HepG2 (cell line): Measurements from ENCODE around the gene ZNF615. TPM values are rescaled to one million over a fixed set of nuclear protein-coding genes. Genes with fewer than 3 reads are reported as not detected.

Experiments
- AGO2 ChIP-seq: fragments of 200-400 bp; formaldehyde crosslinking; optimal IDR thresholded peaks from 2 replicates; pipeline ENCODE3; 2017; ENCODE audit warnings: mild to moderate bottlenecking, low read depth, low read length, moderate library complexity
- ATF1 ChIP-seq: IDR thresholded peaks from 2 replicates; pipeline ENCODE4 v1.6.1; 2016; ENCODE audit warnings: mild to moderate bottlenecking, control low read depth
- CTCF ChIP-seq: sonication (generic); formaldehyde crosslinking; IDR thresholded peaks from 2 replicates; pipeline ENCODE4 v1.5.0; 2020; ENCODE audit warnings: mild to moderate bottlenecking, missing genetic modification reagents, moderate library complexity
- FOXP1 ChIP-seq, 2 experiments: fragments of 450-650 bp in 1 of 2; IDR thresholded peaks; 2 replicates each; pipeline ENCODE4 v1.6.1; 2017 to 2018; ENCODE audit warnings: antibody characterized with exemption in 1 of 2
- PAX8 ChIP-seq: sonication (generic); formaldehyde crosslinking; IDR thresholded peaks from 2 replicates; pipeline ENCODE4 v1.8.0; 2022; ENCODE audit warnings: mild to moderate bottlenecking, missing genetic modification reagents, borderline replicate concordance
- PBX2 ChIP-seq: IDR thresholded peaks from 2 replicates; pipeline ENCODE4 v1.6.1; 2016; ENCODE audit warnings: control low read depth
- PRMT3 ChIP-seq: sonication (generic); formaldehyde crosslinking; IDR thresholded peaks from 2 replicates; pipeline ENCODE4 v1.8.1; 2022; ENCODE audit warnings: low read depth, mild to moderate bottlenecking, moderate library complexity, missing genetic modification reagents, borderline replicate concordance
- RXRB ChIP-seq: IDR thresholded peaks from 2 replicates; pipeline ENCODE4 v1.6.1; 2016; ENCODE audit warnings: borderline replicate concordance, missing genetic modification reagents, missing compliant biosample characterization
- ZFAT ChIP-seq: sonication (generic); formaldehyde crosslinking; conservative IDR thresholded peaks from 2 replicates; pipeline ENCODE4 v1.8.1; 2023; ENCODE audit warnings: missing genetic modification reagents, inconsistent platforms
- ZFP41 ChIP-seq: sonication (generic); formaldehyde crosslinking; IDR thresholded peaks from 2 replicates; pipeline ENCODE4 v1.4.0; 2020; ENCODE audit warnings: mild to moderate bottlenecking, missing genetic modification reagents, borderline replicate concordance
- ZNF230 ChIP-seq: sonication (generic); formaldehyde crosslinking; IDR thresholded peaks from 2 replicates; pipeline ENCODE4 v1.4.0; 2020; ENCODE audit warnings: mild to moderate bottlenecking, missing genetic modification reagents
- ZNF274 ChIP-seq: sonication (generic); formaldehyde crosslinking; IDR thresholded peaks from 2 replicates; pipeline ENCODE4 v1.5.1; 2020; ENCODE audit warnings: mild to moderate bottlenecking, missing genetic modification reagents
- polyA plus RNA-seq, 8 experiments: library from polyadenylated mRNA; depleted of rRNA in 3 of 8; stranded (reverse) in 7 of 8; unstranded in 1 of 8; fragments of >200 nt; fragmentation: Illumina TruSeq in 4 of 8; extraction: Trizol in 4 of 8; gene quantifications; 2 replicates each; pipeline versions ENCODE4 v1.2.1 to v1.2.3, GENCODE V29; 2011 to 2016; ENCODE audit warnings: low read depth in 4 of 8, missing spikeins in 1 of 8, mixed read lengths in 1 of 8; ENCODE audit not compliant: insufficient read depth in 1 of 8
- total RNA-seq, 5 experiments: library from RNA; depleted of rRNA; stranded (reverse); fragments of >200 nt; fragmentation: Illumina TruSeq; extraction: Trizol; gene quantifications; 2 replicates each; pipeline ENCODE4 v1.2.3, GENCODE V29; 2016; ENCODE audit warnings: low read depth in 1 of 5
- TF ChIP-seq, protein P1 (sequence below): sonication (generic); formaldehyde crosslinking; IDR thresholded peaks from 2 replicates; pipeline ENCODE4 v1.4.0; 2020; ENCODE audit warnings: missing genetic modification reagents
- TF ChIP-seq, protein P2 (sequence below), 2 experiments: sonication (generic) in 1 of 2; formaldehyde crosslinking in 1 of 2; IDR thresholded peaks; 2 replicates each; pipeline versions ENCODE4 v1.5.1 to v1.6.1; 2011 to 2020; ENCODE audit warnings: borderline replicate concordance in 1 of 2, low read depth in 1 of 2, low read length in 1 of 2, mild to moderate bottlenecking in 1 of 2, missing genetic modification reagents in 1 of 2, moderate library complexity in 1 of 2
- TF ChIP-seq, protein P3 (sequence below): sonication (generic); formaldehyde crosslinking; IDR thresholded peaks from 2 replicates; pipeline ENCODE4 v1.8.0; 2022; ENCODE audit warnings: mild to moderate bottlenecking, missing genetic modification reagents
- TF ChIP-seq, protein P4 (sequence below): sonication (generic); formaldehyde crosslinking; IDR thresholded peaks from 2 replicates; pipeline ENCODE4 v1.5.1; 2020; ENCODE audit warnings: missing genetic modification reagents, mild to moderate bottlenecking, borderline replicate concordance

ZNF615 gene
- total and polyA plus RNA-seq, 2 of the 13 experiments (the other 11 are each of a cell fraction or from before 2014, with no cell fraction given), result 5.2 to 7.8 TPM

DNA sequence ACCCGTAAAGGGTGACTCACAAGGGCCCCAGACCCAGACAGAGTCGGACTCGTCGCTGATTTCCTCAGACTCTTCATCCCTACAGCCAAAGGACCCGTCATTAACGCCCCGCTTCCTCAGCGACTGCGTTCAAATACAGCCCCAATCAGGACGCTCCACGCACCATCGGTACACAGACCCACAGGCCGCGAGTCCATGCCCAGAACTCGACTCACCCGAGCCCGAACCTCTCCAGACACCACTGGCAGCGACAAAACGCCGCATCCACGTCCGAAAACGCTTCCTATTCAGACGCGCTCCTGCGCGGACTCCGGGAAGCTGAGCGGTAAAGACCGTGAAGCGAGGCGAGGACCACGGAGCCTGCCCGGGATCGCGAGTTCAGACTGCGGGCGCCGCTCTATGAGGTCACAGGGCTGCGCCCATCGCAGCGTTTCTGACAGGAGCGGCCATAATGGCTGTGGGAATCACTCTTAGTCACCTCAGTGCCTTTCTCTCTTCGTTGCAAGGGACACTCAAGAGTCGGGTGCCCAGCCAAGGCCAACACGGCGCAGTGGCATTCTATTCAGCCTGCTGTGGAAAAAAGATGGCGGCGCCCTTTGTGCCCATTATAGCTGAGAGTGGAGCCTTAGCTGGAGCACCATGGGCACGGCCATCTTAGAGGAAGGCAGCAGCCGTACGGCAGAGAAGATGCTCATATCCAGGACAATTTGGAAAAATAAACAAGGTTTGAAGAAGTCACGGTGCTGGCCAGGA, 20.2 kb upstream of the ZNF615 start, which contains the start of gene ZNF614 (continued):
- TF ChIP-seq, protein P1, sequence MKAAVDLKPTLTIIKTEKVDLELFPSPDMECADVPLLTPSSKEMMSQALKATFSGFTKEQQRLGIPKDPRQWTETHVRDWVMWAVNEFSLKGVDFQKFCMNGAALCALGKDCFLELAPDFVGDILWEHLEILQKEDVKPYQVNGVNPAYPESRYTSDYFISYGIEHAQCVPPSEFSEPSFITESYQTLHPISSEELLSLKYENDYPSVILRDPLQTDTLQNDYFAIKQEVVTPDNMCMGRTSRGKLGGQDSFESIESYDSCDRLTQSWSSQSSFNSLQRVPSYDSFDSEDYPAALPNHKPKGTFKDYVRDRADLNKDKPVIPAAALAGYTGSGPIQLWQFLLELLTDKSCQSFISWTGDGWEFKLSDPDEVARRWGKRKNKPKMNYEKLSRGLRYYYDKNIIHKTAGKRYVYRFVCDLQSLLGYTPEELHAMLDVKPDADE, result no peak
- TF ChIP-seq ZNF230 (peak; percentile 84; the same call in 1 of the 2 replicates), CTCF (CRISPR knock-in tag) (no peak), RXRB (peak; percentile 42; the same call in 1 of the 2 replicates), PAX8 (CRISPR knock-in tag) (no peak; the same call in 1 of the 2 replicates), ZNF274 (peak; percentile 92; the same call in 1 of the 2 replicates), ZFAT (CRISPR knock-in tag) (no peak), PRMT3 (CRISPR knock-in tag) (no peak), PBX2 (CRISPR knock-in tag) (no peak), FOXP1 (IDR thresholded peaks at IDR 0.05) (no peak), FOXP1 (CRISPR knock-in tag; IDR thresholded peaks at IDR 0.05) (no peak; the same call in 1 of the 2 replicates), ZFP41 (no peak), ATF1 (peak; percentile 99), AGO2 (peak; percentile 79)
- TF ChIP-seq, protein P2, sequence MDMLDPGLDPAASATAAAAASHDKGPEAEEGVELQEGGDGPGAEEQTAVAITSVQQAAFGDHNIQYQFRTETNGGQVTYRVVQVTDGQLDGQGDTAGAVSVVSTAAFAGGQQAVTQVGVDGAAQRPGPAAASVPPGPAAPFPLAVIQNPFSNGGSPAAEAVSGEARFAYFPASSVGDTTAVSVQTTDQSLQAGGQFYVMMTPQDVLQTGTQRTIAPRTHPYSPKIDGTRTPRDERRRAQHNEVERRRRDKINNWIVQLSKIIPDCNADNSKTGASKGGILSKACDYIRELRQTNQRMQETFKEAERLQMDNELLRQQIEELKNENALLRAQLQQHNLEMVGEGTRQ (IDR thresholded peaks at IDR 0.05; ENCODE audit: low read depth, low read length), result no peak
- TF ChIP-seq, protein P2 (CRISPR knock-in tag; IDR thresholded peaks at IDR 0.05; ENCODE audit: borderline replicate concordance), result no peak
- TF ChIP-seq, protein P3, sequence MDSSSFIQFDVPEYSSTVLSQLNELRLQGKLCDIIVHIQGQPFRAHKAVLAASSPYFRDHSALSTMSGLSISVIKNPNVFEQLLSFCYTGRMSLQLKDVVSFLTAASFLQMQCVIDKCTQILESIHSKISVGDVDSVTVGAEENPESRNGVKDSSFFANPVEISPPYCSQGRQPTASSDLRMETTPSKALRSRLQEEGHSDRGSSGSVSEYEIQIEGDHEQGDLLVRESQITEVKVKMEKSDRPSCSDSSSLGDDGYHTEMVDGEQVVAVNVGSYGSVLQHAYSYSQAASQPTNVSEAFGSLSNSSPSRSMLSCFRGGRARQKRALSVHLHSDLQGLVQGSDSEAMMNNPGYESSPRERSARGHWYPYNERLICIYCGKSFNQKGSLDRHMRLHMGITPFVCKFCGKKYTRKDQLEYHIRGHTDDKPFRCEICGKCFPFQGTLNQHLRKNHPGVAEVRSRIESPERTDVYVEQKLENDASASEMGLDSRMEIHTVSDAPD (CRISPR knock-in tag), result peak; percentile 71
- TF ChIP-seq, protein P4, sequence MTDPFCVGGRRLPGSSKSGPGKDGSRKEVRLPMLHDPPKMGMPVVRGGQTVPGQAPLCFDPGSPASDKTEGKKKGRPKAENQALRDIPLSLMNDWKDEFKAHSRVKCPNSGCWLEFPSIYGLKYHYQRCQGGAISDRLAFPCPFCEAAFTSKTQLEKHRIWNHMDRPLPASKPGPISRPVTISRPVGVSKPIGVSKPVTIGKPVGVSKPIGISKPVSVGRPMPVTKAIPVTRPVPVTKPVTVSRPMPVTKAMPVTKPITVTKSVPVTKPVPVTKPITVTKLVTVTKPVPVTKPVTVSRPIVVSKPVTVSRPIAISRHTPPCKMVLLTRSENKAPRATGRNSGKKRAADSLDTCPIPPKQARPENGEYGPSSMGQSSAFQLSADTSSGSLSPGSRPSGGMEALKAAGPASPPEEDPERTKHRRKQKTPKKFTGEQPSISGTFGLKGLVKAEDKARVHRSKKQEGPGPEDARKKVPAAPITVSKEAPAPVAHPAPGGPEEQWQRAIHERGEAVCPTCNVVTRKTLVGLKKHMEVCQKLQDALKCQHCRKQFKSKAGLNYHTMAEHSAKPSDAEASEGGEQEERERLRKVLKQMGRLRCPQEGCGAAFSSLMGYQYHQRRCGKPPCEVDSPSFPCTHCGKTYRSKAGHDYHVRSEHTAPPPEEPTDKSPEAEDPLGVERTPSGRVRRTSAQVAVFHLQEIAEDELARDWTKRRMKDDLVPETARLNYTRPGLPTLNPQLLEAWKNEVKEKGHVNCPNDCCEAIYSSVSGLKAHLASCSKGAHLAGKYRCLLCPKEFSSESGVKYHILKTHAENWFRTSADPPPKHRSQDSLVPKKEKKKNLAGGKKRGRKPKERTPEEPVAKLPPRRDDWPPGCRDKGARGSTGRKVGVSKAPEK (CRISPR knock-in tag), result no peak
